OCI-LY7 (cell line): ENCODE results near the gene RAB3B. TPM values are rescaled to one million over a fixed set of nuclear protein-coding genes. Genes with fewer than 3 reads are reported as not detected.

Experiments used
- BruUV-seq: library from RNA; stranded (reverse); fragments of 400-500 nt; replicated peaks from 2 replicates; lab custom pipeline; 2021; lab: Mats Ljungman, UMichigan
- CTCF ChIA-PET: fragments of 300-600 bp; sonication (Branson Sonifier 250); formaldehyde crosslinking; loops from one replicate; lab custom pipeline; 2022; ENCODE audit warnings: antibody characterized with exemption; ENCODE audit not compliant: unreplicated experiment; lab: Charles Lee
- POLR2A ChIA-PET: fragments of 300-600 bp; sonication (Branson Sonifier 250); formaldehyde crosslinking; loops from one replicate; lab custom pipeline; 2022; ENCODE audit warnings: antibody characterized with exemption; lab: Charles Lee
- DNase-seq: peaks from one replicate; pipeline ENCODE4 v3.0.0-alpha.2; 2015; ENCODE audit warnings: low spot score
- H2AFZ ChIP-seq: fragments of 200-600 bp; sonication (generic), shearing (Covaris generic); 2 replicates; pipeline ENCODE4 v1.6.1; 2014; ENCODE audit warnings: mild to moderate bottlenecking, antibody characterized with exemption, low read length, moderate library complexity
- H3K27ac ChIP-seq: fragments of 200-600 bp; sonication (generic); 2 replicates; pipeline ENCODE4 v1.5.1; 2014; ENCODE audit warnings: mixed run types, low read depth, mild to moderate bottlenecking, moderate library complexity, low read length, inconsistent platforms; ENCODE audit not compliant: poor library complexity, severe bottlenecking
- H3K36me3 ChIP-seq: fragments of 200-600 bp; sonication (generic); 2 replicates; pipeline ENCODE4 v1.6.1; 2014; ENCODE audit warnings: mild to moderate bottlenecking, antibody characterized with exemption, low read length, moderate library complexity, mixed read lengths; ENCODE audit not compliant: insufficient read depth
- H3K4me1 ChIP-seq: fragments of 200-600 bp; sonication (generic); 2 replicates; pipeline ENCODE4 v1.5.1; 2014; ENCODE audit warnings: mild to moderate bottlenecking, low read length; ENCODE audit not compliant: insufficient read depth, poor library complexity, severe bottlenecking
- H3K4me2 ChIP-seq: fragments of 200-600 bp; sonication (generic); 2 replicates; pipeline ENCODE4 v1.6.1; 2014; ENCODE audit warnings: mild to moderate bottlenecking, low read length
- H3K4me3 ChIP-seq: fragments of 200-600 bp; sonication (generic); 2 replicates; pipeline ENCODE4 v1.5.1; 2014; ENCODE audit warnings: mild to moderate bottlenecking, low read depth, low read length; ENCODE audit not compliant: poor library complexity, severe bottlenecking
- H3K79me2 ChIP-seq: fragments of 200-600 bp; sonication (generic); 2 replicates; pipeline ENCODE4 v1.6.1; 2016; ENCODE audit warnings: low read depth, mild to moderate bottlenecking, low read length, moderate library complexity, mixed read lengths; ENCODE audit not compliant: insufficient read depth
- H3K9me2 ChIP-seq: fragments of 200-600 bp; sonication (generic); 2 replicates; pipeline ENCODE4 v1.6.1; 2016; ENCODE audit warnings: mild to moderate bottlenecking, low read length, mixed read lengths; ENCODE audit not compliant: insufficient read depth
- H3K9me3 ChIP-seq: fragments of 200-600 bp; sonication (generic); 2 replicates; pipeline ENCODE4 v1.6.1; 2014; ENCODE audit warnings: mild to moderate bottlenecking, mixed run types, low read length, mixed read lengths
- H4K20me1 ChIP-seq: fragments of 200-600 bp; sonication (generic); 2 replicates; pipeline ENCODE4 v1.6.1; 2014; ENCODE audit warnings: mild to moderate bottlenecking, antibody characterized with exemption, low read length, moderate library complexity, mixed read lengths; ENCODE audit not compliant: insufficient read depth
- CTCF ChIP-seq: fragments of 200-600 bp; sonication (generic); conservative IDR thresholded peaks from 2 replicates; pipeline ENCODE4 v1.5.1; 2014; ENCODE audit warnings: mild to moderate bottlenecking, antibody characterized with exemption, low read length, moderate library complexity, mixed read lengths
- EZH2phosphoT487 ChIP-seq: fragments of 200-600 bp; sonication (generic); IDR thresholded peaks from 2 replicates; pipeline ENCODE4 v1.6.1; 2018; ENCODE audit warnings: low read depth, borderline replicate concordance, mild to moderate bottlenecking, mixed run types, antibody characterized with exemption, low read length, moderate library complexity, mixed read lengths
- intact Hi-C: fragments of 100-400 bp; cut with micrococcal nuclease; formaldehyde crosslinking; loops from one replicate; pipeline ENCODE4 v1.10.0; 2022; ENCODE audit not compliant: unreplicated experiment
- total RNA-seq, 2 experiments: library from RNA; depleted of rRNA in 1 of 2; stranded (reverse); fragments of >200 nt in 1 of 2; shearing (Covaris generic) in 1 of 2; gene quantifications; 2 replicates each; pipeline ENCODE4 v1.2.3, GENCODE V29; 2014 to 2022

The RAB3B gene
- total RNA-seq, 2 experiments from 2014 or later = 0.03 TPM; not detected in 1

- peaks cover 60% of the 10 kb centered on the region for H3K36me3 ChIP-seq
- TF ChIP-seq CTCF = no peak
- TF ChIP-seq EZH2phosphoT487 = no peak
- no peak overlapping the region for H2AFZ ChIP-seq
- no peak overlapping the region for H3K4me2 ChIP-seq
- no peaks in the 10 kb centered on the region for H3K9me2 ChIP-seq
- H4K20me1 ChIP-seq = peaks cover 17% of the 10 kb centered on the region; the same call in 1 of the 2 replicates
- peaks cover 28% of the 10 kb centered on the region for H3K4me1 ChIP-seq
- intact Hi-C loops = no loop called here
- CTCF ChIA-PET = no interaction called here
- no peak for DNase-seq
- H3K4me3 ChIP-seq = no peak overlapping the region
- no peaks in the 10 kb centered on the region for H3K9me3 ChIP-seq
- no peak overlapping the region for H3K27ac ChIP-seq
- no TSS peak for BruUV-seq
- H3K79me2 ChIP-seq = peaks cover 38% of the 10 kb centered on the region
- POLR2A ChIA-PET = interaction anchor here (0.6 kb wide), 1 partner anchor 303 kb away, joined by 3 read pairs; no protein-coding TSS in a partner anchor
Measured at GRCh38 chr1:52028328-52028727, 37.8 kb upstream of the RAB3B start.

- no peak for TF ChIP-seq EZH2phosphoT487
- TF ChIP-seq CTCF = no peak
- BruUV-seq = no TSS peak
- Histone ChIP-seq H3K4me2 (no peak overlapping the region), H3K4me1 (peaks cover 15% of the 10 kb centered on the region), H3K36me3 (peaks cover 67% of the 10 kb centered on the region), H3K27ac (no peak overlapping the region), H3K4me3 (no peak overlapping the region), H3K9me3 (no peaks in the 10 kb centered on the region), H3K79me2 (peaks cover 18% of the 10 kb centered on the region; the same call in 1 of the 2 replicates), H2AFZ (no peak overlapping the region), H4K20me1 (no peaks in the 10 kb centered on the region), H3K9me2 (no peaks in the 10 kb centered on the region)
- ChIA-PET POLR2A (interaction anchor here (0.7 kb wide), 1 partner anchor 214 kb away, joined by 3 read pairs; no protein-coding TSS in a partner anchor), CTCF (no interaction called here)
- intact Hi-C loops = no loop called here
- no peak for DNase-seq
Measured at GRCh38 chr1:52026278-52026677, 35.8 kb upstream of the RAB3B start.

- Histone ChIP-seq H3K9me3 (no peaks in the 10 kb centered on the region), H3K4me2 (no peak overlapping the region), H2AFZ (no peak overlapping the region), H3K4me1 (no peaks in the 10 kb centered on the region), H3K36me3 (peaks cover 64% of the 10 kb centered on the region), H3K79me2 (no peaks in the 10 kb centered on the region), H3K27ac (no peak overlapping the region), H3K4me3 (no peak overlapping the region), H4K20me1 (no peaks in the 10 kb centered on the region), H3K9me2 (no peaks in the 10 kb centered on the region)
- no peak for DNase-seq
- BruUV-seq = no TSS peak
- intact Hi-C loops = no loop called here
- CTCF ChIA-PET = no interaction called here
- no peak for TF ChIP-seq CTCF
- TF ChIP-seq EZH2phosphoT487 = no peak
- POLR2A ChIA-PET = interaction anchor here (0.7 kb wide), 2 partner anchors 17 to 142 kb away, joined by 3 to 4 read pairs; no protein-coding TSS in a partner anchor
Measured at GRCh38 chr1:52022133-52022532, 31.6 kb upstream of the RAB3B start.
